Stomach (tissue), 4 donors: ENCODE data around the gene LAIR1.

ENCODE experiments used
- CTCF ChIP-seq, 7 experiments: fragments of 450-650 bp in 4 of 7; fragments of 200-600 bp in 3 of 7; sonication (generic) in 3 of 7; IDR thresholded peaks; one replicate each; pipeline ENCODE4 v1.5.1; 2016 to 2019; ENCODE audit warnings: antibody characterized with exemption in 7 of 7, control low read depth in 2 of 7, mild to moderate bottlenecking in 1 of 7
- EP300 ChIP-seq: sonication (generic); formaldehyde crosslinking; IDR thresholded peaks from one replicate; pipeline ENCODE4 v1.6.1; 2017; ENCODE audit warnings: antibody characterized with exemption

DNA sequence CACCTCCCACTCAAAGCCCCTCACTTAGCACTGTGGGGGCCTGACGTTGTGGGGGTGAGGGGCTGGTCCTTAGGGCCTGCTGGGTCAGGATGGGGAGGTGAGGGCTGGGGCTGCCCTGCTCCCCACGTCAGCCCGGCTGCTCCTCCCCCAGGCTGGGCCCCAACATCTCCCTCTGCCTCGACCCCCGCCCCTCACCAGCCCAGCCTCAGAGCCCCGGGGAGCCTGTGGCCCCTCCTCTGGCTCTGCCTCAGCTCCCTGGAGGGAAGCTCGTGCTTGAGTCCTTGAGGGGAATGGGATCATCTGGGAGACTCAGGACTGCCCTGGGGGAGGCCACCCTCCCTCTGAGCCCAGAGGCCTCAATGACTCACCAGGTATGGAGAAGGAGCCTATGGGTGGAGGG is 32.6 kb downstream of the LAIR1 start:
- TF ChIP-seq EP300 (no peak), CTCF (IDR thresholded peaks at IDR 0.05) (no peak)
